GM18519 (cell line): Measurements from ENCODE around the gene RIT2.

ENCODE experiments used
- ATAC-seq: cut with Tn5 transposase; IDR thresholded peaks from one replicate; pipeline ENCODE4 v1.9.1; 2021; ENCODE audit warnings: mild to moderate bottlenecking, moderate library complexity; ENCODE audit not compliant: unreplicated experiment, low FRiP score

The RIT2 gene

DNA sequence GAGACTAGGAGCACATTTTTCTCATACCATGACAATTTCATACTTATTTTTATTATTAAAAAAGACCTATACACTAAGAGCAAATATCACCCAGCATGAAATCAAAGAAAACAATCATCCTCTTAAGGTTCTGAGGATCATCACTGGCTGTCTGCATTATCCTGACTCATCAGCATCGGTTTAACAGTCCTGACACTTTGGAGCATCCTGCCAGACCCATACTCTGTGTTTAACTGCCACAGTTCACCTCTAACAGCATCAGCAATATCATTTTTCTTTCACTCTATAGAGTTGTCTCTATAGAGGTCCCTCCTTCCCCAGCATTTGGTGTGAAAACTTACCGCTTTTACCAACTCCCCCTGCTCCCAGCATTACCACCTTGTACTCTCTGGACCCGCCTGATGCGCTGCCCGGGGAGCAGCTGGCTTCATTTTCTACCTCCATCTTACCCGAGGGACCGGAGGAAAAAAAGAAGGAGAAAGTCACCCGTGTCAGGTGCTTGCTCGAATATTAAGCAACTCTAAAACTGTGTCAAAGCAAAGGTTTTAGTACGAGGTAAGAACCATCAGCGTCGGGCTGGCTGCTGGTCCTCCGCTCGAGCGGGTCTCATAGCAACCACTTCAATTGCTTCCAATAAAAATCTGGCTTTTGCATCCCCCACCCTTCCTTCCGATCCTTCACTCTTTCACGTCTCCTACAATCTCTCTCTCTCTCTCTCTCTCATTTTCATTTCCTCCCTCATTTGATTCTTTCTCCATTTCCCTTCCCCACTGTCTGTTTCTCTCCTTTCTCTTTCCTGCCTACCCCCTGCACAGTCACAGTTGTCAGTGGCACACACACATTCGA is at the start of gene RIT2:
TSS of gene RIT2 (minus strand) at position 610 of the 846 bp plus-strand sequence.
- no peak for ATAC-seq

DNA sequence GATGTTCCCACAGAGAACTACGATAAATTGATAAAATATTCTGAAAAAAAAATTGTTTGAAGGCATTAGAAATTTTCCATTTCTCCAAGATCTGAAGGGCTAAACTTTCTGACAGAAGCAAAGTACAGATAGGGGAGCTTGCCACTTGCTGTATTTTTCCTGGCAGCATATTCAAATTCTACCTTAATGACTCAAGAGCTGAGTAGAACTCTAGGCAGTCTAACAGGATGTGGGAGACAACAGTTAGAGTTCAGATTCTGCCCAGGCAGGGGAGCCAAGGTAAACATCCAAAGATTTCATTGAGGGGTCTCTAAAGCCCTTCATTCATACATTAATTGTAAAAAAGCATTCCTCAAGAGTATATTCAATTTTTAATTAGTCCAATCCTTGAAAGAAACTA is 46.0 kb upstream of the RIT2 start:
- ATAC-seq: no peak

DNA sequence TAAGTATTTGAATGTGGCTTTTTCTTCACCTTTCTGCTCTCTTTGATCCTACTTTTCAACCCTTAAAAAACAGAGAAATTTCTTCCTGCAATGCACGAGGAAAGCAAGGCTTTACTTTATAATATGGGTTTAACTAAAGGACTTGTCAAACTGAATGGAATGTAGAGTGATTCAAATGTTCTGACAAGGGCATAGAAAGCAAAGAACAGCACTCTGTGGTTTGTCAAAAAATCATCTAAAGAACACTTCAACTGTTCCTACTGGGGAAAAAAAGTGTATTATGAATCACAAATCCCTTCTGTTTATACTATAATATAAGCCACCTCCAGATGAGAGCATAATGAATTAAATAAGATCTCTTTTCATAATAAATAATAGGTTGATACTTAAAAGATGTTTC is 45.0 kb upstream of the RIT2 start:
- ATAC-seq: no peak

DNA sequence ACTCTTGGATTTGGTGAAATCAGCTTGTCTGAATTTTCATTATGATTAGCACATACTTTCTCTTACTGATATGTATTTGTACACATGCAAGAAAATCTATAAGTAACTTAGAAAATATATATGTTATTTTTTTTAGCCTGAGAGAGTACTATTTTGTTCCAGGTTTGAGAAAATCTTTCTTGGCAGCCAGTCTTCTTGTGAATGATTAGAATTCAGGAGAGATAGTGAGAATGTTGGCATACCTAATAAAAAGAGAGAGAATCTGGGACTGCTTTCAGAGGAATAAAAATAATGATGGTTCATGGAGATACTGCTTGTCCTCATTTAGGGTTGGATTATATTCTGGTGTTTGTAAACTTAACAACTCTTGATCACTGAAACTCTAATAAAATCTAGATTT is 44.4 kb upstream of the RIT2 start:
- ATAC-seq: no peak

DNA sequence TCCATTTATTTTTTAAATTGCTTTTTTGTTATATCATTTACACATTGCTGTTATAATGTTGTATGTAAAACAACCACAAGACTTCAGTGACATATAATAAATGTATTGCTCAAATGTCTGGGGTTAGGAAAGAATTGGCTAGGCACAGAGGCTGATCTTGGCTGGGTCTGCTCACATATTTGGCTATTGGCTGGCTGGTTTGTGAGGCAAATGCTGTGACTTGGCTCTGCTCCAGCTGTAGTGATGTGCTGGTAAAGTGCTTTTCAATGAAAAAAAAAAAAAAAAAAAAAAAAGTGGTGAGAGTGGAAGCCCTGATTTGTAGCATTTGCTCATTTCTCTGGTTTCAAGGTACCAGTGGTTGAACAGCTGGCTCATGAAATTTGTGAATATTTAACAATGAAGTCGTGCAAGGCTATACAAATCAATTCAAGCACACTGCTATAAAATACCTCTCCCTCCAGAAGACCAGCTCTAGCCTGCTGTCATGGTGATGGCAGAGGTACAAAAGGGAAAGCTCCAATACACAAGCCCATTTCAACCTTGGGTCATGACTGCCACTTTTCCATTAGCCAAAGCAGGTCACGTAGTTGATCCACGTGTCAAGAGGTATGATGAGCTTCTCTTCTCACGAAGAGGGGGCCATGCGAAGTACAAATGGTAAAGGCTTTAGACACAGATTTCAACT is 43.7 kb upstream of the RIT2 start:
- no peak for ATAC-seq

DNA sequence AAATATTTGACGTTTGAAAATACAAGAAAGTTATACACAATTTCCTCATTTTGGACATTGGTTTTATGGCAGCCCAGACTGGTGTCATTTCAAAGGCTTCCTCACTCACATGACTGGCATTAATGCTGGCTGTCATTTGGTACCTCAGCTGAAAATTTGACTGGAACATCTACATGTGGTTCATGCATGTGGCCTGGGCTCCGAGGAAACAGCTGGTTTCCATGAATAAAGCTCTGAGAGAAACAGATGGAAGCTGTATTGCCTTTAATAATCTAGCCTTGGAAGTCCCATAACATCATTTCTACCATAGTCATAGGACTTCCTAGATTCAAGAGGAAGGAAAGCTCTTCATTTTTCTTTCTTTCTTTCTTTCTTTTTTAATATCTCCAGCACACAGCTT is 42.9 kb upstream of the RIT2 start:
- ATAC-seq: no peak

DNA sequence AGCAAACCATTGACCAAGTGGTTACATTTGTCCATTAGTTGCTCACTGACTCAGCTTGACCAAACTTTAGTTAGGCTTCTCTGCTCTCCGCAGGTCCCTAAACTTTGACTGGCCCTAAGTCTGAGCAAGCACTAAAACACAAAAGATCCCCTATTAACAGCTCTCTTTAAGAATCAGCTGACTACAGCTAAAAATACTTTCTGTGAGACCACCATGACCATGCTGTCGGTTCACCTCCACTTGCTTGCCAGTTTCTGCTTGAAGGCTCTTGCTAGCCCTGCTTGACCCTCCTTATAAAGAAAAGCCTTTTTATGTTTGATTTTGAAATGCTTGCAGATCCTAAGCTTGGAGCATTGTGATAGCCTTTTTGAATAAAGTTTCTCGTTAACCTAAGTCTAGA is 40.4 kb upstream of the RIT2 start:
- no peak for ATAC-seq

DNA sequence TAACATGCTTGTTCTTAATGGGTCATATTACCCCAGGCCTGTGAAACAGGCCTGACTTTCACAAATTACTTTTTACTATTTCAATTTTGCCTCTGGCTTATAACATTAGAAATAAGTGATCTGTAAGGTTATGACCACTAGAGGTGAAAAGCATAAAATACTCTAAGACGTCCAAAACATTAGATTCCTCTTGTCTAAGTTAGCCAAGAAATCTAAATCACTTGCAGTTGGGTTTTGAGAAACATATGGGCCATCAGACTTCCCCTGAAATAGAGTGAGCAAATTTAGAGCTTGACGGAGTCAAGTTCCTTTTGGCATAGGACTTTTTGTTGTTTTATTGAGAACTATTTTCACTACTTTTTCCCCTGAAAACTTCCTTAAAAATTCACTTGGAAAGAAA is 32.7 kb upstream of the RIT2 start:
- ATAC-seq: no peak

DNA sequence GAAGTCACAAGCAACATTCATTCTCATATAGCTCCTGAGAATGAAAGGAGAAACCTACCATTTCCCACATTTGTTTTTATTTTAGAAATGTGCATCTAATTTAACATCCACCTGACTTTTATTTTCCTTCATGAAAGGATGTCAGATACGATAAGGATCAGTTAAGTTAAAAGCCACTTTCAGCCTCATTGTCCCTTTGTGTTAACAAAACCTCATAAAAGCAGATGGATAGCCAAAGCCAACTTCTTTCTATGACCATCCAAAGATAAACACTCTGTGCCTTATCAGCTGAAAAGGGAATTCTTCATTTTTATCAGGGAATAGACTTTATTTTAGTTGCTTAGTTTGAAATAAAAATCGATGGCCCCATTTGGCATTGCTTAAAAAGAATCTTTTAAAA is 25.7 kb upstream of the RIT2 start:
- ATAC-seq: no peak

DNA sequence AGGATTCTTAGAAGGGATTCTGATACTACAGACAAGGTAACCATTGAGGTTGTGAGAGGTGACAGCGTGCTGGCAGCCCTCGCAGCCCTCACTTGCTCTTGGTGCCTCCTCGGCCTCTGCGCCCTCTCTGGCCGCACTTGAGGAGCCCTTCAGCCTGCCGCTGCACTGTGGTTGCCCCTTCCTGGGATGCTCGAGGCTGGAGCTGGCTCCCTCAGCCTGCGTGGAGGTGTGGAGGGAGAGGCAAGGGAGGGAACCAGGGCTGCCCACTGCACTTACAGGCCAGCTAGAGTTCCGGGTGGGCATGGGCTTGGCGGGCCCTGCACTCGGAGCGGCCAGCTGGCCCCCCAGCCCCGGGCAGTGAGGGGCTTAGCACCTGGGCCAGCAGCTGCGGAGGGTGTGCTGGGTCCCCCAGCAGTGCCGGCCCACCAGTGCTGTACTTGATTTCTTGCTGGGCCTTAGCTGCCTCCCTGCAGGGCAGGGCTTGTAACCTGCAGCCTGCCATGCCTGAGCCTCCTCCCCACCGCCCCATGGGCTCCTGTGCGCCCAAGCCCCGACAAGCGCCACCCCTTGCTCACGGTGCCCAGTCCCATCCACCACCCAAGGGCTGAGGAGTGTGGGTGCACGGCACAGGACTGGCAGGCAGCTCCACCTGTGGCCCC is 23.9 kb upstream of the RIT2 start:
- no peak for ATAC-seq

DNA sequence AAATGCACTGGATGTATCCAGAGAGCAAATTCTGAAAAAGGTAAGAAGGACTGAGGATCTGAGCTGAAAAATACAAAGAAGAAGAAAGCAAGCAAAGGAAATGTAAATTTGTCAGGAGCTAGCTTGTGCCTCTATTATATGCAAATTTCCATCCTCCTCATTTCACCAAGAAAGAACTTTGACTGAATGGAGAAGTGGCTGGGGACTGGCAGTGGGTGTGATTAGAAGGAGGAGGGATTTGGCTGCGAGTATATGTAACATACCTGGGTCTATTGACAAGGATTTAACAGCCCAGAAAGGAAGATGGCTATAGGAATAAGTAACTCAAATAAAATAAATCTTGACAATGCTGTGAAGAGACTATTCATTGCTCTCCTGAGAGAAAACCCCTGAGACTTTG is 19.4 kb upstream of the RIT2 start:
- no peak for ATAC-seq

DNA sequence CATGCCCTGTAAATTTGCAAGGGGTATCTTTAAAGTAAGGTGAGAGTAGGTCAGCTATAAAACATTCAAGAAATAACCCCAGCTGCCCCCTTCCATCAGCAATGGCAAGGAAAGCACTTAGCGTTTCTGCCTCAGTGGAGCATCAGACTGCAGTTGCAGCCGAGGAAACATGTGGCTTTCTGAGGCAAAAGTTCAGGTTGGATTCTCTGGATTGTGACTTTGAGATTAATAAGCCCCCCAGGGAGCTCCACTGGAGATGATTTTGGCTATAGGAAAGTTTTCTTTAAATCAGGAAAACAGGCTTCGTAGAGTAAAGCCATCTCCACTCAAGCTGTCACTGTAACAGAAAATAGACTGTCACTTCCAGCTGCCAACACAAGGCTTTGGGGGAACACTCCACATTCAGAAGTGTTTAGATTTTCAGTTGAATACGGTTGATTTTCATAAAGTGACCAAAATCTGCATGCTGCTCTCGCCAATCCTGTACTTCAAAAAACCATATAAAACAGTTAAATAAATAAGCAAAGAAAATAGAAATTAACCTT is 15.3 kb upstream of the RIT2 start:
- ATAC-seq: no peak

DNA sequence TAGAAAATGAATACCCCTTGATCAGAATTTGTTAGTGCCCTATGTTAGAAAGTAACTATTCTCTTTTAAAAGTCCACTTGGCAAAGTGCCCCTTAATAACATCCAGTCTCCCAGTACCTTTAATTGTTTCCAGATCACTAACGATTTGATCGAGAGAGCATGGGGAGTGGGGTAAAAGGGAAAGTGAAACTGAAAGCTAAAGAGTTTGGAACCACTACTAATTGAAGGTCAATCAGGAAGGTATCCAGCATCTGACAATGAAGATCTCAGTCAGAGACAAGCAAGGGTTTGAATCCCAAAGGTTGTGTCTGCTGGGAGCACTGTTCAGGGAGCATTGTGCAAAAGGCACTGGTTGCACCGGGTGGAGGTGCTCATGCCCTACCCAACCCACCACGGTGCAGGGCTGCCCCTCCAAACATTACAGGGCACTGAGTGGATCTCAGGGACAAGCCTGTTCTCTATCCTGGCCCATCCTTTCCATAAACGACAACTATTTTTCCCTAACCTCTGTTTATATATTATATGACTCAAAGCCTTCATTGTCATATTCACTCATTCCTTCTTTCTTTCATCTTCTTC is 14.6 kb upstream of the RIT2 start:
- ATAC-seq: no peak

DNA sequence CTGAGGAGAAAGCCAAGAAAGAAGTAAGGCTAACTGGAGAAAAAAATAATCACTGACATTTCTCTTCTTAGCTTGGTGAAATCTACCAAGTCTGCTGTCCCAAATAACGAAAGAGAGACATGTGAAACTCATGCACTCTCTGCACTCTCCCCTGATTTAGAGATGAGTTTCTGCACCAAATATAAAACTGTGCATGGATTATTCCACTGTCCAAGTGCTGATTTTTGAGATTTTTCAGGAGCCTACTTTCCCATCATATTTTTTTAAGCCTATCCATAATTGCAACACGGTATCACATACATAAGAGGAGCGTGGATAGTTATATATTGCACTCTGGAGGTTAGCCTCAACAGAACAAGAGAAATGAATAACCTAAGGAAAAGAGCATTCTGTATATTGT is 10.0 kb upstream of the RIT2 start:
- no peak for ATAC-seq

DNA sequence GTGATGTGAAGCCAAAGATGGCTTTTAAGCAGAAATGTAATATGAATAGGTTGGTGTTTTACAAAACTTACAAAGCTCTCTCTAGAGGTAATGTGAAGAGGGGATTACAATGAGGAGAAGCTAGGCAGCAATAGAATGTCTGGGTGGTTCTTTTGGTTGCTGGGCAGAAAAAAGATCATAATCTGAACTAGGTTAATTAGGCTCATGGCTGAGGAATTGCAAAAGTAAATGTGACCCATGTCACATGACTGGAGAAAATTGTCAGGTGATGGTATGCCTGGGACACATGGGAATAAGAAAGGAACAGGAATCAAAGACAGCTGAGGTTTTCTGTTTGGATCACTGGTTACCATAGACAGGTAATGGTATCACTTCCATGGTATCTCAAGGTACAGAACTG is 7.5 kb upstream of the RIT2 start:
- ATAC-seq: no peak

DNA sequence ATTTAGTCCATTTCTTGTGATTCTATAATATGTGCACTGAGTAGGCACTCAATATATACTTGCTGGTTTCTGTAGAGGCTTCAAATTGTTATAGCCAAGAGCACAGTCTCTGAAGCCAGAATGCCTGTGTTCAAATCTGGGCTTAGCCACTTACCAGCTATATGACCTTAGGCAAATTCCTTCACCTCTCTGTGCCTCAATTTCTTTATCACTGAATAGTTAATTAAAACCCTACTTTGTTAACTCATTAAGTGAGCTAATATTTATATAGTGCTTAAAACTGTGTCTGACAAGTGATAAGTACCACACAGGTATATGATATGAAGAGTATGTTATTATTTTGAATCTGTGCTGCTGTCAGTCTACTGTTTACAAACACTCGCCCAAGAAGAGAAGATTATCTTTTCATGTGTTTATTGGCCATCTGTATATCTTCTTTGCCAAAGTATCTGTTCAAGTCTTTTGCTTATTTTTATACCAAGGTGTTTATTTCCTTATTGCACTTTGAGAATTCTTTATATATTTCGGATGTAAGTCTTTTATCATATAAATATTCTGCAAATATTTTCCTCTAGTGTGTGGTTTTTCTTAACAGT is 1.3 kb upstream of the RIT2 start:
- no peak for ATAC-seq

DNA sequence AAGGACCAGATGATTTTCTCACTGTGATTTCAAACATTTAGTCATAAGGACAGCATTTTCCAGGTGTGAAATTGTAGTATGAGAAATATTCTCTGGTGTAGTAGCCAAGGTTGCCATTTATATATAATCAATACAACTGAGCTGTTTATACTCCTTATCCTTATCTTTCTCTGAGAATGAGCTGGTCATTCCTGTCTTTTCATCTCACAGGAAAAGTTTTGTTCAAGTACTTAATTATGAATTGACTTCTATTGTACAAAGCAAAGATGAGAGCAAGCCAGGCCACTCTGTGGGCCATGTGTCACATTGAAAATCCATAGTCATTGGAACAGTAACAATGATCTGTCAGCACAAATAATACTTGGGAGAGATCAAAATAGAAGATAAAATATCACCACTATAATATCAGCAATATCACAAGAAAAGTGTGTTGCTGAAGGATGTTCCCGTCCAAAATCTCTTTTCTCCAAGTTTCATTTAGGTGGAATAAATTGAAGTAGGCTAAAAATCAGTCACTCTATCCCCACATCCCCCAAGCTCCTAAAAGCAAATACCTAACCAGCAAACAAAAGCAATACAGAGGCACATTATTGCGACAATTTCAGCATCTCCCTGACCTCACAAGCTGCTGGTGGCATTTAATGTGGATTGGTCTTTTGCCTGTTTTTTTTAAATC is 2.1 kb downstream of the RIT2 start:
- no peak for ATAC-seq

DNA sequence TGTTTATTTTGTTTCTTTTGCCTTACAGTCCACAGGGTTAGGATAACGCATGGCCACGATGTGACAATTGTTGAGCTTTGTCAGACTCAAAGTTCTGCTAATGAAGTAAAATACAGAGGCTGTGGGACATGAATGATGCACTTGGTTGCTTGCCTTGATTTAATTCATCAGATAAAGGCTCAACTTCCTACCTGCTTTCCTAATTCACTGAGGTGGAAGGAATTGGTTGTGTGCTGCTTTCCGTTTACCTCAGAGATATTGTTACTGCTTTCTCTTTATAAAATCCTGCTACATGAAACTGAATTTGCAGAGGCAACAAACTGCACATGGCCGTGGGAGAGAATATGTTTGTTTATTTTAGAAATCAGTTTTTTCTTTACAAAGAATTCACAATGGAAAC is 6.6 kb downstream of the RIT2 start:
- ATAC-seq: no peak

DNA sequence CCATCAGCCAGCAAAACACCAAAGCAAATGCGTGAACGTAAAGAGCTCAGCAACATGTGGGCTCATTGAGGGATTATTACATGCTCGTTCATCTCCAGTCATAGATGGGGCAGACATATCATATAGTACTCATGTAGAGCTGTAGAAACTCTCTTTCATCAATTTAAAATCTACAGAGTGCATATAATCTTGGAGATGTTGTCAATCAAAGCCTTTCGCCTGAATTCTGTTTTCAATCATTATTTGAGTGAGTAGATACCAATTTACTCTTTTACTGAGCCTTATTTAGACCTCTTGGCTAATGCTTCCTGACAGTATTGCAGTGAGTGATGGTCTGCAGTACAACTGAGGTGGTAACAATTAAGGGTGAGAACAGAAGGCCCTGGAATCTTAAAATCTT is 7.0 kb downstream of the RIT2 start:
- ATAC-seq: no peak

DNA sequence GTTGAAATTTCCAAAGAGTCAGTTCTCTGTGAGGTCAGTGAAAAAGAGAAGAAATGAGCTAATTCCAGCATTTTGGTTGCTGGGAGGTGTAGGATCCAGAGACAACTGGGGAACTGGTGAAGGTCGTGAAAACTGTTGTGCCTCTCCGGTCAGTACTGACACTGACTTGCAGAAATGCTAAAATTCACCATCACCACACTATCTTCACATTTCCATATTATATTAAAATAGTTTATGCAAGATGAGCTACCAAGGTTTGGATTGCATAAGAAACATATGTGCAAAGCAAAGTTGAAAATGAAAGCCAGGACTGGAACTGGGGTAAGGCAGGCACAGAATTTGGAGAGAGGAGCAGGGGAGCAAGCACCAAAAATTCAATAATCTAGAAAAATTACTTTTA is 21.8 kb downstream of the RIT2 start:
- no peak for ATAC-seq
